ENCODE results near the gene TMEM232. TPM values are rescaled to one million over a fixed set of nuclear protein-coding genes. Genes with fewer than 3 reads are reported as not detected.

The TMEM232 gene
- total RNA-seq, 4 donors from 2014 or later: 10.5 to 26.8 (median 11.6) TPM

DNA sequence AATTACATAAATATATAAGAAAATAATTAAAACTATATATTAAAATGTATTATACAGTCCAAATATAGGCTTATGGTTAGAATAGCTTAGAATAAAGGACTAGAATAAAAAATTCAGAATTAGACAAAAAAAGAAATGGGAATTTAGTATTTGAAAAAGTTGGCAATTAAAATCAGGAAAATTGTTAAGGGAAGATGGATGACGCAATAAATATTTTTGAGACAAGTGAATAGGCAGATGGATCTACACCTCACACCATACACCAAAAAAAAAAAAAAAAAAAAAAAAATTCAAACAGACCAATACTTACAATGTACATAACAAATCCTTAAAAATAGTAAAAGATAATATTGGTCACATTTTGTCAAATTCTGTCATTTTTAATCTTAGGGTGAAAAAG is 200.7 kb downstream of the TMEM232 start:
- no peak for DNase-seq
- Histone ChIP-seq H3K4me1 (no peaks in the 10 kb centered on the region), H3K36me3 (no peaks in the 10 kb centered on the region), H3K9me3 (no peaks in the 10 kb centered on the region), H3K27ac (no peak overlapping the region), H3K4me3 (replicated peaks in 1 of 3) (no peak overlapping the region), H3K27me3 (no peaks in the 10 kb centered on the region)
- intact Hi-C loops (cut with DNase I): no loop called here
- TF ChIP-seq, protein P1, sequence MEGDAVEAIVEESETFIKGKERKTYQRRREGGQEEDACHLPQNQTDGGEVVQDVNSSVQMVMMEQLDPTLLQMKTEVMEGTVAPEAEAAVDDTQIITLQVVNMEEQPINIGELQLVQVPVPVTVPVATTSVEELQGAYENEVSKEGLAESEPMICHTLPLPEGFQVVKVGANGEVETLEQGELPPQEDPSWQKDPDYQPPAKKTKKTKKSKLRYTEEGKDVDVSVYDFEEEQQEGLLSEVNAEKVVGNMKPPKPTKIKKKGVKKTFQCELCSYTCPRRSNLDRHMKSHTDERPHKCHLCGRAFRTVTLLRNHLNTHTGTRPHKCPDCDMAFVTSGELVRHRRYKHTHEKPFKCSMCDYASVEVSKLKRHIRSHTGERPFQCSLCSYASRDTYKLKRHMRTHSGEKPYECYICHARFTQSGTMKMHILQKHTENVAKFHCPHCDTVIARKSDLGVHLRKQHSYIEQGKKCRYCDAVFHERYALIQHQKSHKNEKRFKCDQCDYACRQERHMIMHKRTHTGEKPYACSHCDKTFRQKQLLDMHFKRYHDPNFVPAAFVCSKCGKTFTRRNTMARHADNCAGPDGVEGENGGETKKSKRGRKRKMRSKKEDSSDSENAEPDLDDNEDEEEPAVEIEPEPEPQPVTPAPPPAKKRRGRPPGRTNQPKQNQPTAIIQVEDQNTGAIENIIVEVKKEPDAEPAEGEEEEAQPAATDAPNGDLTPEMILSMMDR (IDR thresholded peaks at IDR 0.05): no peak
- no peak for TF ChIP-seq POLR2A (IDR thresholded peaks at IDR 0.05)
- 92 to 100% methylated on average over 1 of the region's 1 CpG for WGBS, 2 donors

DNA sequence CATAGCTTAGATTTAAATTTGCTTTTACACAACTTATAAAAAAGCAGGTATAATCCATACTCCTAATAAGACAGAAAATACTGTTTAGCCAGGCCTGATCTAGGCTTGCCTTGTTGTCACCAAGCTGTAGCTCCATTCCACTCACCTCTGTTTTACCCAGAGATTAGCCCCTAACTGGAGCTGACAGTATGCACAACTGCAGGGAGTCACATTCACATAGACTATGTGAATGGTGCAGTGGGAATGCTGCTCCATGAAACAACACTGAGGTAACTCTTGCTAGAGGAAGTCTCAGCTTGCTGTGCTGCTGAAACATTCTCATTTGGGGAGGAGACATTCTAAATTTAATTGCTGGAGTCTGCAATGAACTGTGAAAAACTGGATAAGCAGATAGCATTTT is 209.1 kb downstream of the TMEM232 start:
- Histone ChIP-seq H3K4me3 (replicated peaks in 1 of 3) (no peak overlapping the region), H3K36me3 (no peaks in the 10 kb centered on the region), H3K27me3 (no peaks in the 10 kb centered on the region), H3K27ac (no peak overlapping the region), H3K9me3 (no peaks in the 10 kb centered on the region), H3K4me1 (no peaks in the 10 kb centered on the region)
- intact Hi-C loops (cut with DNase I): no loop called here
- no peak for DNase-seq
- no peak for TF ChIP-seq POLR2A (IDR thresholded peaks at IDR 0.05)
- TF ChIP-seq, protein P1 (IDR thresholded peaks at IDR 0.05): no peak

DNA sequence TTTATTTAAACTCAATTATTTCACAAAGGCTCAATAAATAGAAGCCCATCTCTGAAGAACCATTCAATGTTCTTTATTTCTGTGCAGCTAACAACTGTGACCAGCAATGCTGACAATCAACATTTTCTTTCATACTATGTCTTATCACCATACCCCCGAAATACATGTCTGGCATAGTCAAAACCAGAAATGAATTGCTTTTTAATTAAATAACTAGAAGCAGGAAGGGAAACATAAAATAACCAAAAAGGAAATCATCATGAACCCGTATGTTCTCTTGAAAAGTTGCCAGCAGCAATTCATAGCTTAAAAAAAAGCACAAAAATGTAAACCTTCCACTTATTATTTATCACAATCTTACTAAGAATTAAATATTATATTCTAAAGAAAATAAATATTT is 212.4 kb downstream of the TMEM232 start:
- intact Hi-C loops (cut with DNase I): no loop called here
- Histone ChIP-seq H3K4me3 (replicated peaks in 1 of 3) (no peak overlapping the region), H3K27ac (no peak overlapping the region), H3K36me3 (no peaks in the 10 kb centered on the region), H3K9me3 (no peaks in the 10 kb centered on the region), H3K27me3 (no peaks in the 10 kb centered on the region), H3K4me1 (no peaks in the 10 kb centered on the region)
- no peak for TF ChIP-seq POLR2A (IDR thresholded peaks at IDR 0.05)
- WGBS, 2 donors: 62 to 71% methylated on average over 2 of the region's 2 CpGs
- no peak for DNase-seq

DNA sequence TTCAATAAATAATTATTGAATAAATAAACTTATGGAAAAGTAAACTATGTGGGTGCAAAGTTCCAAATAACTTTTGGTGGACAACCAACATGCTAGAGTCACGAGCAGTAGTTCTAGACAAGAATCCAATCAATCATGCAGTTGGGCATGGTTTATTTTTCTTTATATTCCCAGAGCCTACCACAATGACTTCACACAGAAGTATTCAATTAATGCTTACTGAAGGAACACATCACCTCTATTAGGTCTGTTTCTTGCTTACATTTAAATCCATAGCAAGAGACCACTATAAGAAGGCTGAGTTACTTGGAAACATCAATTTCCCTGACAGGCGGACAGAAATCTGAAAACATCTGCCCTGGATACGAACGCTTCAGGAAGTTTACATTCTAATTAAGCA is 214.2 kb downstream of the TMEM232 start:
- no peak for DNase-seq
- intact Hi-C loops (cut with DNase I): no loop called here
- Histone ChIP-seq H3K4me3 (replicated peaks in 1 of 3) (no peak overlapping the region), H3K27me3 (no peaks in the 10 kb centered on the region), H3K36me3 (no peaks in the 10 kb centered on the region), H3K27ac (no peak overlapping the region), H3K4me1 (no peaks in the 10 kb centered on the region), H3K9me3 (no peaks in the 10 kb centered on the region)
- TF ChIP-seq, protein P1 (IDR thresholded peaks at IDR 0.05): no peak
- TF ChIP-seq POLR2A (IDR thresholded peaks at IDR 0.05): no peak
- WGBS, 2 donors: 81 to 92% methylated on average over 4 of the region's 4 CpGs

DNA sequence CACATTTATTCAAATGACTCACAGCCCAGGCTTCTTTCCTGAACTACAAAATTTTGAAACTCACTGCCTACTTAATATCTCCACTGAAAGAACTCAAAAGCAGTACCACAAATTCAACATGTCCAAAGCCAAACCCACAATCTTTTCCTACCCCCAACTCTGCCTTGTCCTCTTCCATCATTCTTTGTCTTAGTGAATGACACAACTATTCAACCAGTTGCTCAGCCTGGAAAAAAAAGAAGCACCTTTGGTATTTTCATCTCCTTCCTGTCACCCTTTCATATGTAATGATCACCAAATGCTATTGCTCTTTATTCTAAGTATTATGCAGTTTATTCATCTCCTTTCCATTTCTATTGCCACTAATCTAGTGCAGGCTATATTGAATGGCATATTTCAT is 216.3 kb downstream of the TMEM232 start:
- no peak for DNase-seq
- no peaks in the 10 kb centered on the region for H3K27me3 ChIP-seq
- H3K36me3 ChIP-seq: no peaks in the 10 kb centered on the region
- H3K4me1 ChIP-seq: no peaks in the 10 kb centered on the region
- TF ChIP-seq, protein P1 (IDR thresholded peaks at IDR 0.05): no peak
- TF ChIP-seq POLR2A (IDR thresholded peaks at IDR 0.05): no peak
- H3K4me3 ChIP-seq (replicated peaks in 1 of 3): no peak overlapping the region
- no peaks in the 10 kb centered on the region for H3K9me3 ChIP-seq
- H3K27ac ChIP-seq: no peak overlapping the region
- intact Hi-C loops (cut with DNase I): no loop called here

DNA sequence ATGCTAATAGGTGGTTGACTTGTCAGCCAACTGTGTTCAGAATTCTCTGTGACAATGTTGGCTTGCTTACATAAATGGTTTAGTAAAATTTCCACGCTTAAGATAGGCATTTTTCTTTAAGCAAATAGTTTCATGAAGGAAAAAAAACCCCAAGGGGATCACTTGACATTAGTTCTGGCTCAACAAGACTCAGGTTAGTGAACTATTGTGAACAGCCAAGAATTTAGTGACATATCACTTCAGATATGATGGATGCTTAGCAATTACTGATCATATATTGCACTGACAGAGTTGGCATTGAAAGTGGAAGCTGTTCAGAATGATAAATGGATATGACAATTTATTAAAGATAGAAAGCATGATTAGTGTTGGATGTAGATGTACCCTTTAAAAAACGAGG is 218.5 kb downstream of the TMEM232 start:
- Histone ChIP-seq H3K36me3 (no peaks in the 10 kb centered on the region), H3K4me3 (replicated peaks in 1 of 3) (no peak overlapping the region), H3K9me3 (no peaks in the 10 kb centered on the region), H3K27me3 (no peaks in the 10 kb centered on the region), H3K27ac (no peak overlapping the region), H3K4me1 (no peaks in the 10 kb centered on the region)
- TF ChIP-seq, protein P1 (IDR thresholded peaks at IDR 0.05): no peak
- no peak for TF ChIP-seq POLR2A (IDR thresholded peaks at IDR 0.05)
- 74 to 75% methylated on average over 2 of the region's 2 CpGs for WGBS, 2 donors
- no peak for DNase-seq
- intact Hi-C loops (cut with DNase I): no loop called here

Data from thyroid gland (tissue), 4 donors.